Sigmoid colon (tissue), 7 donors: ENCODE measurements around the gene MRPL24. TPM values are rescaled to one million over a fixed set of nuclear protein-coding genes. Genes with fewer than 3 reads are reported as not detected.

Experiments used
- DNase-seq: peaks from one replicate; pipeline ENCODE4 v3.0.0-alpha.2; 2019
- H3K27ac ChIP-seq, 4 donors: fragments of 200-600 bp; sonication (generic); one replicate each; pipeline ENCODE4 v1.5.1; 2016 to 2019; ENCODE audit warnings: mild to moderate bottlenecking in 1 of 4
- H3K27me3 ChIP-seq, 3 donors: fragments of 200-600 bp; sonication (generic); one replicate each; pipeline ENCODE4 v1.5.1; 2019; ENCODE audit warnings: mild to moderate bottlenecking in 1 of 3
- H3K36me3 ChIP-seq, 4 donors: fragments of 200-600 bp; sonication (generic); one replicate each; pipeline ENCODE4 v1.5.1; 2016 to 2019
- H3K4me1 ChIP-seq, 4 donors: fragments of 200-600 bp; sonication (generic); one replicate each; pipeline ENCODE4 v1.5.1; 2017 to 2019
- H3K4me3 ChIP-seq, 4 donors: fragments of 200-600 bp; sonication (generic); one replicate each; pipeline ENCODE4 v1.5.1; 2017 to 2019; ENCODE audit warnings: mild to moderate bottlenecking in 2 of 4, moderate library complexity in 1 of 4
- H3K9me3 ChIP-seq, 4 donors: fragments of 200-600 bp in 3 of 4; sonication (generic) in 3 of 4; one replicate each; pipeline versions ENCODE4 v1.5.1 to v1.6.1; 2013 to 2019
- EP300 ChIP-seq, 4 donors: sonication (generic); formaldehyde crosslinking; IDR thresholded peaks; one replicate each; pipeline ENCODE4 v1.6.1; 2017; ENCODE audit warnings: antibody characterized with exemption in 4 of 4
- POLR2A ChIP-seq, 2 donors: fragments of 450-650 bp; IDR thresholded peaks; one replicate each; pipeline ENCODE4 v1.6.1; 2016; ENCODE audit warnings: antibody characterized with exemption in 2 of 2, mild to moderate bottlenecking in 2 of 2, moderate library complexity in 2 of 2
- POLR2AphosphoS5 ChIP-seq, 4 donors: sonication (generic); formaldehyde crosslinking; IDR thresholded peaks; one replicate each; pipeline ENCODE4 v1.6.1; 2017; ENCODE audit warnings: antibody characterized with exemption in 4 of 4
- WGBS, 2 donors: extraction: QIAGEN DNeasy Blood & Tissue Kit; methylation state at CpG; one replicate each; pipeline ENCODE4 v1.1.7; 2013; 5-methylcytosine and 5-hydroxymethylcytosine counted together
- intact Hi-C: fragments of 100-400 bp; cut with DNase I; formaldehyde crosslinking; loops from one replicate; pipeline ENCODE4 v1.15.1; 2023
- polyA plus RNA-seq, 3 donors: library from polyadenylated mRNA; stranded (reverse); fragments of 200-250 nt; gene quantifications; one replicate each; pipeline ENCODE4 v1.2.3, GENCODE V29; 2013
- total RNA-seq, 4 donors: library from RNA; depleted of rRNA; stranded (reverse); fragments of >200 nt; gene quantifications; one replicate each; pipeline ENCODE4 v1.1.0, GENCODE V29; 2016
- TF ChIP-seq, protein P1 (sequence below), 4 experiments: fragments of 450-650 bp in 3 of 4; fragments of 200-600 bp in 1 of 4; IDR thresholded peaks; one replicate each; pipeline ENCODE4 v1.5.1; 2016 to 2019; ENCODE audit warnings: antibody characterized with exemption in 4 of 4, mild to moderate bottlenecking in 3 of 4, moderate library complexity in 2 of 4
- donor health status: healthy with polysubstance abuse.
- donor health status: Bipolar disorder and iron deficiency.
- donor health status: healthy.

The MRPL24 gene
- total and polyA plus RNA-seq, 7 donors = 53.0 to 81.1 (median 68.5) TPM

DNA sequence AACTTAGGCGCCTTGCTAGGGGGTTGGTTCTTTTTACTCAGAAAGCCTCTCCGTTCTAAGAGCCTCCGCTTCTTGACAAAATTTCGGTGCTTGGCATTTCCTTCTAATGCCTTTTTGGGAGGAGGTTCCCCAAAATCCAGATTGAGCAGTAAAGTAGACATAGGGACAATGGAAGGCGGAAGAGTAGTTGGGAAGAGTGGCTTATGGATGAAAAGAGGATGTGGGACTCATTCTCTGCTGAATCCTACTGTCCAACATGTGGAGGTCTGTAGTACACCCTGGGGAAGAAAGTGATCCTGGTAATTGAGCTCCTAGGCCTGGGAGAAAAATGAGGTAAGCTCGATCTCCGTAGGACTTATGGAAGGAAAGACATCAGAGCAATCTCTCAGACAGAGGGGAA, 13.4 kb downstream of the MRPL24 start:
- DNase-seq = no peak
- intact Hi-C loops = loop anchor here (2.0 to 10.0 kb wide), 3 partner anchors 21 to 137 kb away; partner anchors contain the start of genes NTRK1 and PRCC
- Histone ChIP-seq H3K27me3 (no peaks in the 10 kb centered on the region), H3K9me3 (no peaks in the 10 kb centered on the region), H3K27ac (peak overlapping the region; percentile 93 to 99 (median 96)), H3K36me3 (peaks cover 11 to 41% (median 22%) of the 10 kb centered on the region in 4 donors), H3K4me3 (peak overlapping the region; percentile 62 to 90 (median 72)), H3K4me1 (peaks cover 0 to 48% (median 46%) of the 10 kb centered on the region in 4 donors)
- TF ChIP-seq EP300 (IDR thresholded peaks at IDR 0.05) (no peak), POLR2AphosphoS5 (IDR thresholded peaks at IDR 0.05) (no peak), POLR2A (IDR thresholded peaks at IDR 0.05) (no peak)
- TF ChIP-seq, protein P1, sequence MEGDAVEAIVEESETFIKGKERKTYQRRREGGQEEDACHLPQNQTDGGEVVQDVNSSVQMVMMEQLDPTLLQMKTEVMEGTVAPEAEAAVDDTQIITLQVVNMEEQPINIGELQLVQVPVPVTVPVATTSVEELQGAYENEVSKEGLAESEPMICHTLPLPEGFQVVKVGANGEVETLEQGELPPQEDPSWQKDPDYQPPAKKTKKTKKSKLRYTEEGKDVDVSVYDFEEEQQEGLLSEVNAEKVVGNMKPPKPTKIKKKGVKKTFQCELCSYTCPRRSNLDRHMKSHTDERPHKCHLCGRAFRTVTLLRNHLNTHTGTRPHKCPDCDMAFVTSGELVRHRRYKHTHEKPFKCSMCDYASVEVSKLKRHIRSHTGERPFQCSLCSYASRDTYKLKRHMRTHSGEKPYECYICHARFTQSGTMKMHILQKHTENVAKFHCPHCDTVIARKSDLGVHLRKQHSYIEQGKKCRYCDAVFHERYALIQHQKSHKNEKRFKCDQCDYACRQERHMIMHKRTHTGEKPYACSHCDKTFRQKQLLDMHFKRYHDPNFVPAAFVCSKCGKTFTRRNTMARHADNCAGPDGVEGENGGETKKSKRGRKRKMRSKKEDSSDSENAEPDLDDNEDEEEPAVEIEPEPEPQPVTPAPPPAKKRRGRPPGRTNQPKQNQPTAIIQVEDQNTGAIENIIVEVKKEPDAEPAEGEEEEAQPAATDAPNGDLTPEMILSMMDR (IDR thresholded peaks at IDR 0.05) = no peak
- 46 to 47% methylated on average over 7 of the region's 7 CpGs for WGBS, 2 donors

DNA sequence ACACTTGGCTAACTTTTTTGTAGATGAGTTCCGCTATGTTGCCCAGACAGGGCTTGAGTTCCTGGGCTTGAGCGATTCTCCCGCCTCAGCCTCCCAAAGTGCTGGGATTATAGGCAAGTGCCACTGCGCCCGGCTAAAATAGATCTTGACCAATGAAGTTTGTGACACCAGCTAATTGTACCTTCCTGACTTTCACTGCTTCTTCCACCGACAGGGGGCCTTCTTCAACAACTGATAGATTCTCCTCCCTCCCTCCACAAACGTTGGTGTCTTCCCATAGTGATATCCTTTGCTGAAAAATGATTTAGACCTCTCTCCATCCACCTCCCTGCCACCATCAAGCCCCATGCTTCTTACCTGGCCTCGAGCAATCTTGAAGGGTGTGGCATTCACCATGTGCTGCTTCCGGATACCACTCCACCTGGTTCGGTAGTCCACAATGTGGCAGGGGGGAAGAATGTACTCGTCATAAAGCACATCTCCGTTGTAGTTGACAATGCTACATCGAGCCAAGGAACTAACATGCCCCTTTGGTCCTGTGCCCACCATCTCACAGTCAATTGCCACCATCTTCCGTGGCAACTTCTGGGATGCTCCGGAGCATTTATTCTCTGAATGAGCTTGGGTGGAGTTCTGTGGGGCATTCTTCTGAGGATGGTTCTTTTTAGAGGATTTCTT, 14.2 kb downstream of the MRPL24 start:
- peaks cover 0 to 48% (median 46%) of the 10 kb centered on the region in 4 donors for H3K4me1 ChIP-seq
- WGBS, 2 donors = 36 to 54% methylated on average over 15 of the region's 15 CpGs
- H3K4me3 ChIP-seq = peak overlapping the region in 2 of 4 donors; percentile 29 to 75
- no peaks in the 10 kb centered on the region for H3K27me3 ChIP-seq
- TF ChIP-seq, protein P1 (IDR thresholded peaks at IDR 0.05) = peak in 2 of 4 experiments; percentile 12 to 36
- TF ChIP-seq POLR2A (IDR thresholded peaks at IDR 0.05) (no peak), EP300 (IDR thresholded peaks at IDR 0.05) (no peak)
- H3K36me3 ChIP-seq = peaks cover 11 to 39% (median 23%) of the 10 kb centered on the region in 4 donors
- peak overlapping the region in 3 of 4 donors; percentile 29 to 64 (median 50) for H3K27ac ChIP-seq
- intact Hi-C loops = loop anchor here (2.0 to 10.0 kb wide), 3 partner anchors 20 to 138 kb away; partner anchors contain the start of genes NTRK1 and PRCC
- DNase-seq = no peak
- H3K9me3 ChIP-seq = no peaks in the 10 kb centered on the region

DNA sequence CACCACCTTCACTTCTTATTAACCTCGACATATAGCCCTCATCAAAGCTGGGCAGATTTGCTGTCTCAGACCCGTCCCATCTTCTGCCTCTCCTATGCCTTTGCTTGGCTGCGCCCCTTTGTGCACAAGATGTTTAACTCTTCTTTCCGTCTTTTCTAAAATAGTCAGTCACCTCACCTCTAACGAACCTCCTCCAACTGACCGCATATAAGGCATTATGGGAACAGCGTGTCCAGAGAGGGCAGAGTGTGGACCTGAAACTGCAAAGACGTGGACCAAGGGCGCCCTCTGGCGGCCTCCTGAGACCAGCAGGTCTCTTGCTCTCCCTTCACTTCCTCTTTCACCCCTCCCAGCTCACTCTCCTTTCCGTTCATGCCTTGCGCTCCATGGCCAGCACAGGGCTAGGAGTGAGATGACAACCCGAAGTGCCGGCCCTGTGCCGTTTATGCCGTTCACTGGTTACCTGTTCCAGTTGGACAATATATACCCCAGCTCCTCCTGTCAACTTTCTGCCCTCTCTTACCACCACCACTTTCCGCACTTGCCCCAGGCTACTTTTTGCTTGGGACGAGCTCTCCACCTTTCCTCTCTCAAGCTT, 15.1 kb downstream of the MRPL24 start:
- peaks cover 11 to 45% (median 30%) of the 10 kb centered on the region in 4 donors for H3K36me3 ChIP-seq

DNA sequence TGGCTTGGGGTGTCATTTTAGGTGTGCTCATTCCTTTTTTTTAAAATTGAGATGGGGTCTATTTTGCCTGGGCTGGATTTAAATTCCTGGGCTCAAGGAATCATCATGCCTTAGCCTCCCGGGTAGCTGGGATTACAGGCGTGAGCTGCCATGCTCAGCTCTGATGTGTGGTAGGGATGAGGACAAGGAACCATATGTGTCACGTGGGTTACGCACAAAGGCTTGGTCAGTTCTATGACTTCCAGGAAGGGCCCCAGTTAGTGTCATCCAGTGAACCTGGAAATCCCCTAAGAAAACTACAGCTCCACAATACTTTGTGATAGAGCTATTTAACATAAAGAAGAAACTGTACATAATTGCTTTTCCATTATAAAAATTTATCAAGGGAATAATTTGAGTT, 19.4 kb downstream of the MRPL24 start:
- H3K4me3 ChIP-seq = no peak overlapping the region
- intact Hi-C loops = loop anchor here (10.0 kb wide), 1 partner anchor 143 kb away; the partner anchor contains the start of gene NTRK1
- no peaks in the 10 kb centered on the region for H3K9me3 ChIP-seq
- no peak for DNase-seq
- WGBS, 2 donors = 86 to 87% methylated on average over 4 of the region's 4 CpGs
- peaks cover 0 to 24% (median 21%) of the 10 kb centered on the region in 4 donors for H3K4me1 ChIP-seq
- H3K27me3 ChIP-seq = no peaks in the 10 kb centered on the region
- no peak overlapping the region for H3K27ac ChIP-seq
- peaks cover 11 to 47% (median 34%) of the 10 kb centered on the region in 4 donors for H3K36me3 ChIP-seq
- TF ChIP-seq POLR2AphosphoS5 (IDR thresholded peaks at IDR 0.05) = no peak
- no peak for TF ChIP-seq POLR2A (IDR thresholded peaks at IDR 0.05)
- TF ChIP-seq, protein P1 (IDR thresholded peaks at IDR 0.05) = no peak

More for the DNA sequence above, 15.1 kb downstream of the MRPL24 start:
- H3K27me3 ChIP-seq = no peaks in the 10 kb centered on the region
- peak; percentile 93 for DNase-seq
- TF ChIP-seq EP300 (IDR thresholded peaks at IDR 0.05) (no peak), POLR2AphosphoS5 (IDR thresholded peaks at IDR 0.05) (peak in 1 of 4 donors; percentile 24)
- TF ChIP-seq, protein P1 (IDR thresholded peaks at IDR 0.05) = peak; percentile 88 to 94 (median 92)
- intact Hi-C loops = loop anchor here (1.0 to 10.0 kb wide), 4 partner anchors 19 to 139 kb away; partner anchors contain the start of genes NTRK1 and PRCC
- 11 to 15% methylated on average over 18 of the region's 18 CpGs for WGBS, 2 donors
- H3K4me1 ChIP-seq = peaks cover 0 to 48% (median 46%) of the 10 kb centered on the region in 4 donors
- peak overlapping the region in 3 of 4 donors; percentile 19 to 75 (median 29) for H3K4me3 ChIP-seq
- peak overlapping the region in 3 of 4 donors; percentile 29 to 64 (median 50) for H3K27ac ChIP-seq
- no peaks in the 10 kb centered on the region for H3K9me3 ChIP-seq
